ENCODE data around the gene CGAS.

GRCh38 chr6:73382462-73383113 is 69.5 kb downstream of the CGAS start:
- TF ChIP-seq, protein P1, sequence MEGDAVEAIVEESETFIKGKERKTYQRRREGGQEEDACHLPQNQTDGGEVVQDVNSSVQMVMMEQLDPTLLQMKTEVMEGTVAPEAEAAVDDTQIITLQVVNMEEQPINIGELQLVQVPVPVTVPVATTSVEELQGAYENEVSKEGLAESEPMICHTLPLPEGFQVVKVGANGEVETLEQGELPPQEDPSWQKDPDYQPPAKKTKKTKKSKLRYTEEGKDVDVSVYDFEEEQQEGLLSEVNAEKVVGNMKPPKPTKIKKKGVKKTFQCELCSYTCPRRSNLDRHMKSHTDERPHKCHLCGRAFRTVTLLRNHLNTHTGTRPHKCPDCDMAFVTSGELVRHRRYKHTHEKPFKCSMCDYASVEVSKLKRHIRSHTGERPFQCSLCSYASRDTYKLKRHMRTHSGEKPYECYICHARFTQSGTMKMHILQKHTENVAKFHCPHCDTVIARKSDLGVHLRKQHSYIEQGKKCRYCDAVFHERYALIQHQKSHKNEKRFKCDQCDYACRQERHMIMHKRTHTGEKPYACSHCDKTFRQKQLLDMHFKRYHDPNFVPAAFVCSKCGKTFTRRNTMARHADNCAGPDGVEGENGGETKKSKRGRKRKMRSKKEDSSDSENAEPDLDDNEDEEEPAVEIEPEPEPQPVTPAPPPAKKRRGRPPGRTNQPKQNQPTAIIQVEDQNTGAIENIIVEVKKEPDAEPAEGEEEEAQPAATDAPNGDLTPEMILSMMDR (IDR thresholded peaks at IDR 0.05): no peak
- TF ChIP-seq POLR2A (IDR thresholded peaks at IDR 0.05; ENCODE audit: low read depth) (no peak), POLR2AphosphoS5 (IDR thresholded peaks at IDR 0.05) (no peak)
